Activated CD8-positive, alpha-beta memory T cell treated with anti-CD3 and anti-CD28 coated beads, Interleukin-2, amount 50 U/mL, for 48 hours (primary cell): ENCODE data around the gene POLQ.
"Not testable (repeated sequence)": the region's sequence is repeated elsewhere in the genome, so short reads cannot be mapped to it uniquely, and the experiment has no call there.

Source experiments
- DNase-seq: peaks from one replicate; pipeline ENCODE4 v3.0.0-alpha.2; 2020

POLQ gene

DNA sequence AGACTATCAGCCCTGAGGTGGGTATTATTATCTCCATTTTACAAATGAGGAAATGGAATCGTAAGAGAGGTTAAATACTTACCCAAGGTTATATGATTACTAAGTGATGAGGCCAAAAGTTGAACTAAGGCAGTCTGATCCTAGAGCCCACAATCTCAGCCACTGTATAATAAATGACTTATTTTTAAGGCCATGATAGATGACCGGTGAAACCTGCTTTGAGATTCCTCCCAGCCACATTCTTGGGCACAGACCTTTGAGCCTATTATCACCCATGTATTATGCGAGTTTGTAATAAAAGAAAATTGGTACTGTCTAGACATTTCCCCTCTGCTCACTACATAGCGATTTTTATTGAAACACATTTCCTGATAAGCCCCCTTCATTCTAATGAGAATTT lies 37.4 kb downstream of the POLQ start:
- no peak for DNase-seq

DNA sequence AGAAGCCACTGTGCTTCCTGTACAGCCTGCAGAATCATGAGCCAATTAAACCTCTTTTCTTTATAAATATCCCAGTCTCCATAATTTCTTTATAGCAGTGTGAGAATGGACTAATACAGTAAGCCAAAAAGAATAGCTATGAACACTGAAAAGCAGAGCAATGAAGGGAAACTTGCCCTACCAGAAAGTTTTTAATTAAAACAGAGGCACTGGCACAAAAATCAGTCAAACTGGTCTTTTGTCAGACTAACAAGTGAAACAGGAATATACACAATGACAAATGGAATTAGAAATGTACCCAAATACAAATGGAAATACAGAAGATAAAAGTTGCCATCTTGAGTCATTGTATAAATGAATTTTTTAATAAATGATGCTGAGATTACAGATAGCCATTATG lies 40.5 kb downstream of the POLQ start:
- no peak for DNase-seq

DNA sequence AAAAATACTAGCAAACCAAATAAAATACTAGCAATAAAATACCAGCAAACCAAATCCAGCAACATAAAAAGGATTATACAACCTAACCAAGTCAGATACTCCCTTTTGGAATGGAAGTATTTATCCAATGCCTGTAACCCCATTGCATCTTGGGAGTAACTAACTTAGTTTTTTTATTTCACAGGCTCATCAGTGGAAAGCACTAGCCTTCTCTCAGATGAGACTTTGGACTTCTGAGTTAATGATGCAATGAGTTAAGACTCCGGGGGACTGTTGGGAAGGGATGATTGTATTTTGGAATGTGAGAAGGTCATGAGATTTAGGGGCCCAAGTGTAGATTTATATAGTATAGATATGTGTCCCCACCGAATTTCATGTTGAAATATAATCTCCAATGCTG lies 41.2 kb downstream of the POLQ start:
- no peak for DNase-seq

DNA sequence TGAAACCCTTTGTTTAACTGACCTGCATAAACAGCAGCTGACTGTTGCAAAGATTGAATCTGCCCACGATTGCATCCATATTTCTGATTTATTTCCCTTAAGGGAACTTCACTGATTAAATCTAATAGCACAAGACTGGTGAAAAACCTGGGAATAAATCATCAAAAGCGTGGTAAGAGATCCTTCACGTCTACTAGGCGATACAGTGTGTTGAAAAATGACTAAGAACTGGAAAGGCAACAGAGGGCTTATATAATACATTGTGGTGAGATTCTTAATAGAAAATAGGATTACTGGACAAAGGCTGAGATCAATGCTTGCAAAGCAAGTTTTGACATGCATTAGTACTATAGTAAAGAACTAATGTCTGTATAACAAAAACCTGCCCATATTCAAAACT lies 49.0 kb downstream of the POLQ start:
- no peak for DNase-seq

- no peak for DNase-seq
Measured at GRCh38 chr3:121493431-121493830, 52.4 kb downstream of the POLQ start.

DNA sequence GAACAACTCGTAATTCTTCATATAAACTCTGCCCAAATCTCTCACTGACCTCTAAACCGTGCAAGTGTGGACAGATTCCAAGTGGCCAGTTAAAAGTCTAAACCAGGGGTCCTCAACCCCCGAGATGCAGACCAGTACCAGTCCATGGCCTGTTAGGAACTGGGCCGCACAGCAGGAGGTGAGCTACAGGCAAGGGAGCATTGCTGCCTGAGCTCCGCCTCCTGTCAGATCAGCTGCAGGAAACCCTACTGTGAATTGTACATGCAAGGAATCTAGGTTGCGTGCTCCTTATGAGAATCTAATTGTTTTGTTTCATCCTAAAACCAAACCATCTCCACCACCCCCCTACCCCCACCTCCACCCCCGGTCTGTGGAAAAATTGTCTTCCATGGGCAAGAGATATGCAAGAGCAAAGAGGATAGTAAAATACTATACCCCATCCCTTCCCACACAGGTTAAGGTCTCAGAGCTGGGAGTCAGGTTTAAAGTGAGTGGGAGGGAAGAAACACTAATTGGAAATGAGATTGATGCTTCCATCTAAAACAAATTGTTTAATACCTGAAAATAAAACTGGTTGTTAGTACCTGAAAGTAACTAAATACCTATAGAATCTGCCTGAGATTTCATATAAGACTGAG lies 54.0 kb downstream of the POLQ start:
- no peak for DNase-seq

DNA sequence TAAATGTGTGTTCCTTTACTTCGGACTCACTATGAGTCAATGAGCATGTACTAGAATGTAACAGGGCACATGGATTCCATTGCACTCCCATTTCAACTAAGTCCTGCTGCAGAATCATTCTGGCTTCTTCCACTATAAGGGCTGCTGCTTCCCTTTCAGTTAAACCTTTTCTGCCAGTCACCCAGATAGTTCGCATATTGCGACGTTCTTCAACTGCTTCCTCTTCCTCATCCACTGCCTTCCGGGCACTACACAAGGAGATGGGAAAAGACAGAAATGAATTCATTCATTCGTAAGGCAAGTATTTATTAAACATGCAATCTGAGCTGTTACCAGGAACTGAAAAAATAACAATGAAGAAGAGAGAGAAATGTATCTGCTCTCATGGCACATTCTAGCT lies 55.6 kb downstream of the POLQ start:
- no peak for DNase-seq

- no peak for DNase-seq
Measured at GRCh38 chr3:121488628-121489027, 57.2 kb downstream of the POLQ start.

GRCh38 chr3:121483290-121483689 lies 62.5 kb downstream of the POLQ start:
- no peak for DNase-seq

GRCh38 chr3:121482660-121483059 lies 63.1 kb downstream of the POLQ start:
- no peak for DNase-seq

GRCh38 chr3:121481106-121481880 lies 64.5 kb downstream of the POLQ start:
- DNase-seq, result no peak

- no peak for DNase-seq
Measured at GRCh38 chr3:121477589-121477988, 68.2 kb downstream of the POLQ start.

GRCh38 chr3:121473001-121473400 lies 72.8 kb downstream of the POLQ start:
- DNase-seq, result no peak

DNA sequence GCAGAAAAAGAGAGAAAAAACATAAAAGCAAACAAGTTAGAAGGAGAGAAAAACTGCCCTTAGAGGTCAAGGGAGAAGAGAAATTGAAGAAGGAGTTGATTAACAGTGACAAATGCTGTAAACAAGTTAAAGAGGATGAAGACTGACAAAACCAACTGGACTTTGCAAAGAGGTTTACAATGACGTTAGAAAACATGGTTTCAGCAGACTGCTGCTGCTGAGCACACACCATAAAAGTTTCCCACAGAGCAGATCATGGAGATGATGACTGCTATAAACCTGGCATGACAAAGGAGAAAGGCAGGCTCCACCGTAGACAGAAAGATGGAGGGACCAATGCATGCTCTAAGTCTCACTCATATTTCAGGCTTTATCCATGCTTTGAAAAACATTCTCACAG lies 78.7 kb downstream of the POLQ start:
- no peak for DNase-seq

GRCh38 chr3:121463745-121464144 lies 82.0 kb downstream of the POLQ start:
- no peak for DNase-seq

DNA sequence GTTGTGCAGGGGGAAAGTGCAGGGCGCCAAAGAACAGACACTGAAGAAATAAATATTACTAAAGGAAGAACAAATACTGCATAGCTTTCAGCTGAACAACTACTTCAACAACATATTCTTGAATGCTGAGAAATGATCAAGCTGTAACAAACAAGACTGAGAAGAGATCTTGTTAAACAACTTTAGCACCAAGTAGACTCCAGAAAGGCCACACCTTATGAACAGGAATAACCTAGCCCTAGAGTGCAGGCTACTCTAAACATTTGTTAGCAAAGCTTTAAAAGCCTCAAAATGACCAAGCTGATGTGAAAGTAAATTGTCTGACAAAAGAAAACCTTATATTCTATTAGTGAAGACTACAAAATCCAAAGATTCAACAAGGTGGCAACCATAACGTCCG lies 83.2 kb downstream of the POLQ start:
- no peak for DNase-seq

GRCh38 chr3:121451752-121452151 lies 94.0 kb downstream of the POLQ start:
- not testable (repeated sequence) for DNase-seq

DNA sequence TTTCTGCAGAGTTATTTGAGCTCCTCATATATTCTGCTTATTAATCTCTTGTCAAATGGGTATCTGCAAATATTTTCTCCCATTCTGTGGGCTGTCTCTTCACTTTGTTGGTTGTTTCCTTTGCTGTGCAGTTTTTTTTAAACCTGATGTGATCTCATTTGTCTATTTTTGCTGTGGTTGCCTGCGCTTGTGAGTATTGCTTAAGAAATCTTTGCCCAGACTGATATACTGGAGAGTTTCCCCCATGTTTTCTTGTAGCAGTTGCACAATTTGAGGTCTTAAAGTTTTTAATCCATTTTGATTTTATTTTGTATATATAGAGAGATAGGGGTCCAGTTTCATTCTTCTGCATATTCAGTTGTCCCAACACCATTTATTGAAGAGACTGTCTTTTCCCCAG lies 102.3 kb downstream of the POLQ start:
- no peak for DNase-seq

DNA sequence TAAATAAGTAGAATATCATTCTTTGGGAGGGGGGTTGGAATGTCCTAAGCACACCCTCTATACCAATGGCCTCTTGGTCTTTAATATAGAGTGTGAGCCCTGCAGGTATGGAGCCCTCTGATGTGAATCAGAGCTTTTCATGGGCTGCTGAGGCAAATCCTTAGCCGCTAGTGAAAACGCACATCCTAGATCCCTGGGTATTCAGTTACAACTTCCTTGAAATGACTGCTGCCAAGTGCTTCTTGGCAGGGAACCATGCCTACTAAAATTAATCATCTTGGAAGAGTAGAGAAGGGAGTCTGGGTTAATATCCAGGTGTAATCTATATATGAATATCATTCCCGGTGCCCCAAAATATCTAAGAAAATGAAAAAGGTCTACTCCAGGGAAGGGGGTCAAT lies 109.1 kb downstream of the POLQ start:
- no peak for DNase-seq

GRCh38 chr3:121436074-121436473 lies 109.7 kb downstream of the POLQ start:
- DNase-seq, result no peak

- no peak for DNase-seq
Measured at GRCh38 chr3:121431726-121432517, 113.9 kb downstream of the POLQ start.

DNA sequence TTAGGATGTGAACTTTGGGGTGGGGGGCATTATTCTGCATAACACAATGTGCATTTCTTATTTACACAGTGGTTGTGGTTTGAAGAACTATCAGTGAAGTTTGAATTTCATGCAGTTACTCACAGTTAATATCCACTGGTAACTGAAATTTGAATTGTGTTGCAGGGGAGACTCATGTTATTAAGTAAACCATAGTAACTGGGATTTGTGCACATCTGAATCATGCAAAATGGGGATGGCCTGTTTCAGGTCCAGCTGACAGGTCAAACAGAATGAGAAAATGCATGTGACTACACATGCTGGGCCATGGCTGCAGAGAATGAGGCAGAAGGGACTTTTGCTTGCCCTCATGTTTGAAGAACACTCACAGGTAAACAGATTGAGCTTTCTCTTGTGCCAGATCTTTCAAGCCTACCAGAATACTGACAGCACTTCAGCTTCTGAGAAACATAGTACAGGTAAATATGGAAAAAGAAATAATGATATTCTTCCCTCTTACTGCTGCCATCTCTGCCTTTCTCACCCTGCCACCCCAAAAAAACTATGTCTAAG lies 115.0 kb downstream of the POLQ start:
- no peak for DNase-seq

DNA sequence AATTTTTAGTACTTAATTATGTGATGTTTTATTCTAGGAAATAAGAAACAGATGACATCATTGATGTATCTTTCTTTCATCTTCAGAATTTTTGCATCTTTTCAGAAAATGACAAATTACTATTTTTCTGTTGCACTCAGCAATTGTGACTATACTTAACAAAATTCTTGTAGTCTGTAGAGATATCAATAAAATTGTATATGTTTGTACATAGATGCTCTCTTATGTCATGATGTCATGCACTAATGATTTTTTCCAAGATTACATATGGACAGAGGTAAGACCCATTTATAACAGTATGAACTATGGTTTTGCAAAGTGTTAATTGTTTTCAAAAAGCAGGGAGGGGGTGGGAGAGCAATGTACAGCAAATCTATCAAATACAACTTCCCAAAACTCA lies 121.2 kb downstream of the POLQ start:
- no peak for DNase-seq

- no peak for DNase-seq
Measured at GRCh38 chr3:121418182-121418581, 127.6 kb downstream of the POLQ start.
